Activated CD4-positive, alpha-beta T cell treated with anti-CD3 and anti-CD28 coated beads, Interleukin-2, amount 50 U/mL, for 48 hours (primary cell): ENCODE results near the gene LYZ.

Experiments used
- DNase-seq, 2 experiments: peaks; one replicate each; pipeline ENCODE4 v3.0.0-alpha.2; 2020

Gene LYZ

DNA sequence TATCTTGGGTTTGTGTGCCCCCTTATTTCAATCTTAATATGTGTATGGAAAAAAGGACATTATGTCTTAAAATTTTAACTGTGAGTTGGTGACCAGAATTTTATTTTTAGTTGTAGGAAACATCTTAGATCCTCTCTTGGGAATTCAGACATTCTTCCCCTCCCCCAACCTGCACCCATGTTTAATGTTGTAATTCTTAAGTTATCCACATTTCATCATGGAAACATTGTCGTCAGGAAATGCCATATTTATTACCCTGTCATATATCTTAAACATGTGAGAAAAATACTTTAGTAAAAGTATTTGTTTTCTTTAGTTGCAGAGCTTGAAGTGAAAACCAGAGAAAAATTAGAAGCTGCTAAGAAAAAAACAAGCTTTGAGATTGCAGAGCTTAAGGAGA is 41.6 kb downstream of the LYZ start:
- DNase-seq: no peak

- no peak for DNase-seq
Observed at GRCh38 chr12:69392179-69392928, 44.2 kb downstream of the LYZ start.

GRCh38 chr12:69396041-69396440 is 47.9 kb downstream of the LYZ start:
- DNase-seq: no peak

GRCh38 chr12:69396963-69397362 is 48.8 kb downstream of the LYZ start:
- DNase-seq: no peak

DNA sequence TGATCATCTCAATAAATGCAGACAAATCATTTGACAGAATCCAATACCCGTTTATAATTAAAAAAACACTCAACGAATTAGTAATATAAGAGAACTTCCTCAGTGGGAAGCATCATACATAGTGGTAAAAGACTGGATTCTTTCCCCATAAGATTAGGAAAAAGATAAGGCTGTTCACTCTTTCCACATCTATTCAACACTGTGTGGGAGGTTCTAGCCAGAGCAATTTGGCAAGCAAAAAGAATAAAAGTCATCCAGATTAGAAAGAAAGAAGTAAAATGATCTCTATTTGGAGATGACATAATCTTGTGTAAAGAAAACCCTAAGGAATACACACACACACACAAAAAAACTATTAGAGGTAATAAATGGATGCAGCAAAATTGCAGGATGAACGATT is 49.8 kb downstream of the LYZ start:
- DNase-seq: no peak

GRCh38 chr12:69401940-69402339 is 53.8 kb downstream of the LYZ start:
- no peak for DNase-seq
